ENCODE data around the gene MRI1. TPM values are rescaled to one million over a fixed set of nuclear protein-coding genes. Genes with fewer than 3 reads are reported as not detected.
A peak's percentile ranks its signal among the peaks of the same experiment; 100 is the strongest.

The MRI1 gene
- total and polyA plus RNA-seq, 2 experiments from 2014 or later: 12.3 to 44.5 TPM

- TF ChIP-seq EZH2 (IDR thresholded peaks at IDR 0.05; ENCODE audit: low read depth, unreplicated experiment): no peak
- TF ChIP-seq STAT1 (IDR thresholded peaks at IDR 0.05; ENCODE audit: unreplicated experiment): no peak
- TF ChIP-seq NANOG (IDR thresholded peaks at IDR 0.05; ENCODE audit: borderline replicate concordance): no peak
- TF ChIP-seq JUNB (IDR thresholded peaks at IDR 0.05; ENCODE audit: unreplicated experiment): no peak
- Histone ChIP-seq H3K4me2 (no peak overlapping the region), H3K36me3 (ENCODE audit: insufficient read depth) (no peaks in the 10 kb centered on the region), H3K9me2 (ENCODE audit: insufficient read depth) (no peaks in the 10 kb centered on the region), H3K79me2 (replicated peaks; ENCODE audit: insufficient read depth) (no peaks in the 10 kb centered on the region), H3K27ac (ENCODE audit: low read depth) (no peak overlapping the region), H4K20me1 (replicated peaks; ENCODE audit: insufficient read depth) (no peaks in the 10 kb centered on the region), H3F3A (replicated peaks; ENCODE audit: low read depth) (peaks cover 10% of the 10 kb centered on the region; the same call in 1 of the 2 replicates), H3K4me1 (ENCODE audit: insufficient read depth) (peaks cover 14% of the 10 kb centered on the region; the same call in 1 of the 2 replicates), H3K4me3 (no peak overlapping the region), H2AFZ (peak overlapping the region; percentile 83), H3K27me3 (ENCODE audit: insufficient read depth) (no peaks in the 10 kb centered on the region)
- no peaks in the 10 kb centered on the region for H3K9me3 Mint-ChIP-seq
- H3K27me3 Mint-ChIP-seq (ENCODE audit: insufficient read depth, low read depth, poor library complexity): peaks cover 3% of the 10 kb centered on the region
- ATAC-seq (no peak), DNase-seq (ENCODE audit: low spot score) (no peak)
- H3K36me3 Mint-ChIP-seq (ENCODE audit: low read depth): no peaks in the 10 kb centered on the region
- no peak overlapping the region for H3K27ac Mint-ChIP-seq
- no peak overlapping the region for H3K4me3 Mint-ChIP-seq
- peaks cover 12% of the 10 kb centered on the region for H3K4me1 Mint-ChIP-seq
Observed at GRCh38 chr19:13729859-13730258, 34.5 kb upstream of the MRI1 start.

DNA sequence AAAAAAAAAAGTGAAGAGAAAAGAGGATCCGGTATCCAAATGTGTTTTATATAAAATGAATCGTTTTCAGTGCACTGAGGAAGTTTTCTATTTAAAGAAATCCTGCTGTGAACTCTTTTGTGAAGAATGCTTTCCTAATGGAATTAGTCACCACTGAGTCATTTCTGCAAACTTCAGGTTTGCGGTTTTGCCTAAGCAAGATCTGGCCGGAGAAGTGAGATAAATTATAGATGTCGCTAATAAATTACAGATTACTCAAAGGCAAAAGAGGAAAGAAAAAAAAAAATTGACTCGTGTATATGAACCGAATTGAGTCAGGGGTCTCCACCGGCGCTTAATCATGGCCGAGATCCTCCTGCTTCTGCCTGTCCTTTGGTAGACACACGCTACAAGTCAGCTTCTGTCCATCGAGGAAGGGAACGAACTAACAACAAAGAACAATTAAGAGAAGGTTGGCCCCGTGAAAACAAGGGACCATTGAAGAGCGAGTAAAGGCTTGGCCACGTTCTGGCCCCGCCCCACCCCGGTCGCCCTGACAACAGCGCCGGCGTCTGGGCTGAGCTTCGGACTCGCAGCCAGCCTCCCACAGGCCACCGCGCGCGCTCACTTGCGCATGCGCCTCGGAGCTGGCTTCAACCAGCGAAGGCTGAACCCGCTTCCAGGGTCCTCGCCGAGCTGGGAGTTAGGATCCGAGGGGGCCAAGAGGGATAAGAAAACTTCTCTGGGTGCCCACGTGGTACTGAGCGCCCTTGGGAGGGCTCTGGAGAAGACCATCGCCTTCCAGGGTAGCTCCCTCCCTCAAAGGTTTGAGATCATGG, 33.0 kb upstream of the MRI1 start:
- Histone ChIP-seq H3K79me2 (replicated peaks; ENCODE audit: insufficient read depth) (no peaks in the 10 kb centered on the region), H3K9me2 (ENCODE audit: insufficient read depth) (no peaks in the 10 kb centered on the region), H3K4me2 (peak overlapping the region; percentile 78), H2AFZ (peak overlapping the region; percentile 82), H3K4me1 (ENCODE audit: insufficient read depth) (peaks cover 14% of the 10 kb centered on the region; the same call in 1 of the 2 replicates), H3F3A (replicated peaks; ENCODE audit: low read depth) (peaks cover 10% of the 10 kb centered on the region; the same call in 1 of the 2 replicates), H3K27ac (ENCODE audit: low read depth) (peak overlapping the region; percentile 74), H4K20me1 (replicated peaks; ENCODE audit: insufficient read depth) (no peaks in the 10 kb centered on the region), H3K4me3 (peak overlapping the region; percentile 61), H3K36me3 (ENCODE audit: insufficient read depth) (no peaks in the 10 kb centered on the region), H3K27me3 (ENCODE audit: insufficient read depth) (no peaks in the 10 kb centered on the region)
- H3K4me1 Mint-ChIP-seq: peaks cover 12% of the 10 kb centered on the region
- TF ChIP-seq ZNF331 (CRISPR knock-in tag; IDR thresholded peaks at IDR 0.05; ENCODE audit: low read depth) (no peak), POLR2AphosphoS5 (IDR thresholded peaks at IDR 0.05; ENCODE audit: low read depth) (peak; percentile 89)
- H3K4me3 Mint-ChIP-seq: peak overlapping the region; percentile 77
- ATAC-seq (peak; percentile 100), DNase-seq (ENCODE audit: low spot score) (peak; percentile 97)
- H3K27me3 Mint-ChIP-seq (ENCODE audit: insufficient read depth, low read depth, poor library complexity): peaks cover 3% of the 10 kb centered on the region
- peak overlapping the region; percentile 91 for H3K27ac Mint-ChIP-seq
- no peaks in the 10 kb centered on the region for H3K36me3 Mint-ChIP-seq (ENCODE audit: low read depth)
- H3K9me3 Mint-ChIP-seq: no peaks in the 10 kb centered on the region

GRCh38 chr19:13732337-13732736, 32.0 kb upstream of the MRI1 start:
- peaks cover 14% of the 10 kb centered on the region; the same call in 1 of the 2 replicates for H3K4me1 ChIP-seq (ENCODE audit: insufficient read depth)
- Mint-ChIP-seq H3K4me1 (peaks cover 12% of the 10 kb centered on the region), H3K9me3 (no peaks in the 10 kb centered on the region), H3K4me3 (peak overlapping the region; percentile 77), H3K27ac (no peak overlapping the region), H3K27me3 (ENCODE audit: insufficient read depth, low read depth, poor library complexity) (peaks cover 3% of the 10 kb centered on the region), H3K36me3 (ENCODE audit: low read depth) (no peaks in the 10 kb centered on the region)
- H4K20me1 ChIP-seq (replicated peaks; ENCODE audit: insufficient read depth): no peaks in the 10 kb centered on the region
- H3K79me2 ChIP-seq (replicated peaks; ENCODE audit: insufficient read depth): no peaks in the 10 kb centered on the region
- H3K9me2 ChIP-seq (ENCODE audit: insufficient read depth): no peaks in the 10 kb centered on the region
- no peak for DNase-seq (ENCODE audit: low spot score)
- no peak overlapping the region for H2AFZ ChIP-seq
- peak overlapping the region; percentile 78 for H3K4me2 ChIP-seq
- no peak overlapping the region for H3K27ac ChIP-seq (ENCODE audit: low read depth)
- no peaks in the 10 kb centered on the region for H3K27me3 ChIP-seq (ENCODE audit: insufficient read depth)
- H3K4me3 ChIP-seq: peak overlapping the region; percentile 61; the same call in 1 of the 2 replicates
- no peaks in the 10 kb centered on the region for H3K36me3 ChIP-seq (ENCODE audit: insufficient read depth)
- ATAC-seq: no peak
- H3F3A ChIP-seq (replicated peaks; ENCODE audit: low read depth): peaks cover 10% of the 10 kb centered on the region; the same call in 1 of the 2 replicates
- no peak for TF ChIP-seq ZNF114 (CRISPR knock-in tag; IDR thresholded peaks at IDR 0.05)
- TF ChIP-seq POLR2AphosphoS5 (IDR thresholded peaks at IDR 0.05; ENCODE audit: low read depth): no peak
- no peak for TF ChIP-seq JUNB (IDR thresholded peaks at IDR 0.05; ENCODE audit: unreplicated experiment)
- TF ChIP-seq, protein P1, sequence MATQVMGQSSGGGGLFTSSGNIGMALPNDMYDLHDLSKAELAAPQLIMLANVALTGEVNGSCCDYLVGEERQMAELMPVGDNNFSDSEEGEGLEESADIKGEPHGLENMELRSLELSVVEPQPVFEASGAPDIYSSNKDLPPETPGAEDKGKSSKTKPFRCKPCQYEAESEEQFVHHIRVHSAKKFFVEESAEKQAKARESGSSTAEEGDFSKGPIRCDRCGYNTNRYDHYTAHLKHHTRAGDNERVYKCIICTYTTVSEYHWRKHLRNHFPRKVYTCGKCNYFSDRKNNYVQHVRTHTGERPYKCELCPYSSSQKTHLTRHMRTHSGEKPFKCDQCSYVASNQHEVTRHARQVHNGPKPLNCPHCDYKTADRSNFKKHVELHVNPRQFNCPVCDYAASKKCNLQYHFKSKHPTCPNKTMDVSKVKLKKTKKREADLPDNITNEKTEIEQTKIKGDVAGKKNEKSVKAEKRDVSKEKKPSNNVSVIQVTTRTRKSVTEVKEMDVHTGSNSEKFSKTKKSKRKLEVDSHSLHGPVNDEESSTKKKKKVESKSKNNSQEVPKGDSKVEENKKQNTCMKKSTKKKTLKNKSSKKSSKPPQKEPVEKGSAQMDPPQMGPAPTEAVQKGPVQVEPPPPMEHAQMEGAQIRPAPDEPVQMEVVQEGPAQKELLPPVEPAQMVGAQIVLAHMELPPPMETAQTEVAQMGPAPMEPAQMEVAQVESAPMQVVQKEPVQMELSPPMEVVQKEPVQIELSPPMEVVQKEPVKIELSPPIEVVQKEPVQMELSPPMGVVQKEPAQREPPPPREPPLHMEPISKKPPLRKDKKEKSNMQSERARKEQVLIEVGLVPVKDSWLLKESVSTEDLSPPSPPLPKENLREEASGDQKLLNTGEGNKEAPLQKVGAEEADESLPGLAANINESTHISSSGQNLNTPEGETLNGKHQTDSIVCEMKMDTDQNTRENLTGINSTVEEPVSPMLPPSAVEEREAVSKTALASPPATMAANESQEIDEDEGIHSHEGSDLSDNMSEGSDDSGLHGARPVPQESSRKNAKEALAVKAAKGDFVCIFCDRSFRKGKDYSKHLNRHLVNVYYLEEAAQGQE (IDR thresholded peaks at IDR 0.05; ENCODE audit: unreplicated experiment): no peak

All from GM23338 (cell line).